Esophagus (tissue), 2 donors: Measurements from ENCODE around the gene GPSM3. TPM values are rescaled to one million over a fixed set of nuclear protein-coding genes. Genes with fewer than 3 reads are reported as not detected.

Source experiments
- H3K27ac ChIP-seq, 2 donors: one replicate each; pipeline ENCODE4 v1.5.1; 2013; ENCODE audit warnings: low read depth in 2 of 2, mild to moderate bottlenecking in 2 of 2, inconsistent platforms in 1 of 2, low read length in 1 of 2, moderate library complexity in 1 of 2
- H3K27me3 ChIP-seq, 2 donors: one replicate each; pipeline ENCODE4 v1.6.1; 2013; ENCODE audit warnings: low read length in 2 of 2, control low read depth in 1 of 2, mild to moderate bottlenecking in 1 of 2; ENCODE audit not compliant: insufficient read depth in 2 of 2, control insufficient read depth in 1 of 2
- H3K36me3 ChIP-seq, 2 donors: one replicate each; pipeline ENCODE4 v1.6.1; 2013; ENCODE audit warnings: low read length in 1 of 2; ENCODE audit not compliant: control insufficient read depth in 2 of 2, insufficient read depth in 2 of 2
- H3K4me1 ChIP-seq, 2 donors: one replicate each; pipeline ENCODE4 v1.6.1; 2013; ENCODE audit warnings: low read length in 1 of 2; ENCODE audit not compliant: control insufficient read depth in 2 of 2, insufficient read depth in 2 of 2
- H3K4me3 ChIP-seq, 2 donors: one replicate each; pipeline ENCODE4 v1.5.1; 2013; ENCODE audit warnings: low read length in 2 of 2, mild to moderate bottlenecking in 2 of 2, low read depth in 1 of 2, moderate library complexity in 1 of 2
- H3K9me3 ChIP-seq, 2 donors: one replicate each; pipeline ENCODE4 v1.6.1; 2013; ENCODE audit warnings: mild to moderate bottlenecking in 2 of 2, low read depth in 1 of 2, low read length in 1 of 2, moderate library complexity in 1 of 2; ENCODE audit not compliant: control insufficient read depth in 2 of 2, insufficient read depth in 1 of 2
- WGBS, 2 donors: extraction: QIAGEN DNeasy Blood & Tissue Kit; methylation state at CpG; one replicate each; pipeline ENCODE4 v1.1.7; 2013; 5-methylcytosine and 5-hydroxymethylcytosine counted together
- polyA plus RNA-seq, 2 donors: library from polyadenylated mRNA; stranded (reverse); fragments of 200-250 nt; gene quantifications; one replicate each; pipeline ENCODE4 v1.2.3, GENCODE V29; 2013
- donor health status: healthy with polysubstance abuse.
- donor health status: Bipolar disorder and iron deficiency.

Gene GPSM3
- polyA plus RNA-seq, 2 donors = 4.0 to 4.6 TPM

- Histone ChIP-seq H3K4me3 (peak within 1 kb of the TSS; percentile 81 to 89), H3K4me1 (peaks cover 2 to 6% of the 10 kb centered on the region in 2 donors), H3K27me3 (no peaks in the 10 kb centered on the region), H3K9me3 (no peaks in the 10 kb centered on the region), H3K27ac (peak within 1 kb of the TSS; percentile 88 to 97), H3K36me3 (peaks cover 0 to 5% of the 10 kb centered on the region in 2 donors)
- WGBS, 2 donors = 0 to 1% methylated on average over 19 to 27 of the region's 27 CpGs
Observed at GRCh38 chr6:32175711-32176475, 16.6 kb downstream of the GPSM3 start, which contains the start of gene AGPAT1. TSS of gene AGPAT1 (minus strand) at chr6:32176084. CDS start at chr6:32171496, 4,588 bp downstream.

- H3K27ac ChIP-seq = peak overlapping the region; percentile 79 to 91
- H3K4me3 ChIP-seq = peak overlapping the region; percentile 81 to 89
- no peaks in the 10 kb centered on the region for H3K27me3 ChIP-seq
- peaks cover 0 to 8% of the 10 kb centered on the region in 2 donors for H3K36me3 ChIP-seq
- peaks cover 2 to 6% of the 10 kb centered on the region in 2 donors for H3K4me1 ChIP-seq
- 10 to 14% methylated on average over 2 of the region's 2 CpGs for WGBS, 2 donors
- no peaks in the 10 kb centered on the region for H3K9me3 ChIP-seq
Observed at GRCh38 chr6:32175322-32175710, 17.1 kb downstream of the GPSM3 start.

- Histone ChIP-seq H3K27me3 (no peaks in the 10 kb centered on the region), H3K4me1 (peaks cover 2 to 6% of the 10 kb centered on the region in 2 donors), H3K9me3 (no peaks in the 10 kb centered on the region), H3K4me3 (no peak overlapping the region), H3K36me3 (peaks cover 0 to 16% of the 10 kb centered on the region in 2 donors), H3K27ac (no peak overlapping the region)
- WGBS, 2 donors = 84 to 88% methylated on average over 1 of the region's 1 CpG
Observed at GRCh38 chr6:32174416-32174815, 18.0 kb downstream of the GPSM3 start.

- 65 to 72% methylated on average over 4 of the region's 4 CpGs for WGBS, 2 donors
- Histone ChIP-seq H3K4me3 (no peak overlapping the region), H3K27me3 (no peaks in the 10 kb centered on the region), H3K27ac (peak overlapping the region in 1 of 2 donors; percentile 1), H3K9me3 (no peaks in the 10 kb centered on the region), H3K4me1 (peaks cover 2 to 3% of the 10 kb centered on the region in 2 donors), H3K36me3 (peaks cover 0 to 22% of the 10 kb centered on the region in 2 donors)
Observed at GRCh38 chr6:32173051-32173727, 19.3 kb downstream of the GPSM3 start.

GRCh38 chr6:32171234-32171633, 21.2 kb downstream of the GPSM3 start:
- peaks cover 2 to 6% of the 10 kb centered on the region in 2 donors for H3K4me1 ChIP-seq
- 93 to 96% methylated on average over 6 of the region's 6 CpGs for WGBS, 2 donors
- H3K27ac ChIP-seq = no peak overlapping the region
- no peaks in the 10 kb centered on the region for H3K27me3 ChIP-seq
- H3K4me3 ChIP-seq = no peak overlapping the region
- H3K36me3 ChIP-seq = peaks cover 0 to 37% of the 10 kb centered on the region in 2 donors
- H3K9me3 ChIP-seq = no peaks in the 10 kb centered on the region

- no peaks in the 10 kb centered on the region for H3K9me3 ChIP-seq
- peaks cover 0 to 43% of the 10 kb centered on the region in 2 donors for H3K36me3 ChIP-seq
- peaks cover 2 to 5% of the 10 kb centered on the region in 2 donors for H3K4me1 ChIP-seq
- H3K27ac ChIP-seq = no peak overlapping the region
- H3K27me3 ChIP-seq = no peaks in the 10 kb centered on the region
- no peak overlapping the region for H3K4me3 ChIP-seq
- WGBS, 2 donors = 91 to 93% methylated on average over 11 of the region's 11 CpGs
Observed at GRCh38 chr6:32170294-32170693, 22.1 kb downstream of the GPSM3 start.

GRCh38 chr6:32168807-32169591, 23.4 kb downstream of the GPSM3 start:
- Histone ChIP-seq H3K27me3 (no peaks in the 10 kb centered on the region), H3K4me1 (peaks cover 0 to 3% of the 10 kb centered on the region in 2 donors), H3K9me3 (no peaks in the 10 kb centered on the region), H3K4me3 (no peak overlapping the region), H3K27ac (no peak overlapping the region), H3K36me3 (peaks cover 0 to 43% of the 10 kb centered on the region in 2 donors)
- WGBS, 2 donors = 78 to 84% methylated on average over 10 to 11 of the region's 11 CpGs

- 69 to 79% methylated on average over 2 of the region's 2 CpGs for WGBS, 2 donors
Observed at GRCh38 chr6:32168350-32168749, 24.1 kb downstream of the GPSM3 start.

GRCh38 chr6:32167761-32168262, 24.6 kb downstream of the GPSM3 start:
- H3K9me3 ChIP-seq = no peaks in the 10 kb centered on the region
- H3K36me3 ChIP-seq = peaks cover 0 to 44% of the 10 kb centered on the region in 2 donors
- H3K27me3 ChIP-seq = no peaks in the 10 kb centered on the region

More at GRCh38 chr6:32168350-32168749, 24.1 kb downstream of the GPSM3 start:
- peaks cover 0 to 3% of the 10 kb centered on the region in 2 donors for H3K4me1 ChIP-seq
- peak overlapping the region in 1 of 2 donors; percentile 3 for H3K27ac ChIP-seq
- H3K36me3 ChIP-seq = peaks cover 0 to 43% of the 10 kb centered on the region in 2 donors
- H3K9me3 ChIP-seq = no peaks in the 10 kb centered on the region
- no peaks in the 10 kb centered on the region for H3K27me3 ChIP-seq
- H3K4me3 ChIP-seq = no peak overlapping the region

More at GRCh38 chr6:32167761-32168262, 24.6 kb downstream of the GPSM3 start:
- Histone ChIP-seq H3K4me3 (no peak overlapping the region), H3K4me1 (peaks cover 0 to 3% of the 10 kb centered on the region in 2 donors), H3K27ac (no peak overlapping the region)
- 68 to 73% methylated on average over 6 of the region's 6 CpGs for WGBS, 2 donors
